Measurements from ENCODE around the gene NBPF3. TPM values are rescaled to one million over a fixed set of nuclear protein-coding genes. Genes with fewer than 3 reads are reported as not detected.
"Not testable (repeated sequence)": the region's sequence is repeated elsewhere in the genome, so short reads cannot be mapped to it uniquely, and the experiment has no call there.

The NBPF3 gene
- total and polyA plus RNA-seq, 7 donors, result 2.0 to 11.6 (median 4.9) TPM

- WGBS, 2 donors, result 18 to 61% methylated on average over 2 of the region's 2 CpGs
- no peaks in the 10 kb centered on the region for H3K36me3 ChIP-seq
Measured at GRCh38 chr1:21451981-21452411, 12.1 kb downstream of the NBPF3 start.

GRCh38 chr1:21453964-21454614 lies 14.2 kb downstream of the NBPF3 start:
- DNase-seq; intact Hi-C loops (cut with DNase I); H3K9me3 ChIP-seq; H3K27me3 ChIP-seq; H3K27ac ChIP-seq; H3K36me3 ChIP-seq; H3K4me3 ChIP-seq: not testable (repeated sequence)
- WGBS, 2 donors, result 71 to 81% methylated on average over 5 of the region's 5 CpGs
- H3K4me1 ChIP-seq, result peaks cover 0 to 15% (median 5%) of the 10 kb centered on the region in 4 donors

More at GRCh38 chr1:21451981-21452411, 12.1 kb downstream of the NBPF3 start:
- Histone ChIP-seq H3K9me3 (no peaks in the 10 kb centered on the region), H3K27ac (no peak overlapping the region), H3K4me3 (no peak overlapping the region), H3K27me3 (no peaks in the 10 kb centered on the region), H3K4me1 (peaks cover 0 to 15% (median 5%) of the 10 kb centered on the region in 4 donors)
- DNase-seq, result no peak
- intact Hi-C loops (cut with DNase I), result no loop called here
- TF ChIP-seq EP300 (IDR thresholded peaks at IDR 0.05) (no peak), CTCF (IDR thresholded peaks at IDR 0.05) (no peak), POLR2AphosphoS5 (IDR thresholded peaks at IDR 0.05) (no peak)

- H3K27me3 ChIP-seq; H3K9me3 ChIP-seq; H3K27ac ChIP-seq; H3K4me3 ChIP-seq; intact Hi-C loops (cut with DNase I); H3K36me3 ChIP-seq; DNase-seq: not testable (repeated sequence)
- H3K4me1 ChIP-seq, result peaks cover 0 to 15% (median 5%) of the 10 kb centered on the region in 4 donors
- 68 to 89% methylated on average over 4 of the region's 5 CpGs for WGBS, 2 donors
Measured at GRCh38 chr1:21454904-21455303, 15.0 kb downstream of the NBPF3 start.

- WGBS, 2 donors, result 95 to 96% methylated on average over 1 of the region's 1 CpG
Measured at GRCh38 chr1:21457654-21458053, 17.7 kb downstream of the NBPF3 start.

GRCh38 chr1:21465127-21465526 lies 25.2 kb downstream of the NBPF3 start:
- H3K27ac ChIP-seq; H3K9me3 ChIP-seq; H3K4me3 ChIP-seq; H3K36me3 ChIP-seq; DNase-seq; H3K27me3 ChIP-seq; H3K4me1 ChIP-seq; intact Hi-C loops (cut with DNase I): not testable (repeated sequence)

More at GRCh38 chr1:21457654-21458053, 17.7 kb downstream of the NBPF3 start:
- intact Hi-C loops (cut with DNase I), result no loop called here
- no peak for DNase-seq
- Histone ChIP-seq H3K9me3 (no peaks in the 10 kb centered on the region), H3K4me3 (no peak overlapping the region), H3K36me3 (no peaks in the 10 kb centered on the region), H3K27me3 (no peaks in the 10 kb centered on the region), H3K4me1 (no peaks in the 10 kb centered on the region), H3K27ac (no peak overlapping the region)
- TF ChIP-seq CTCF (IDR thresholded peaks at IDR 0.05) (no peak), POLR2AphosphoS5 (IDR thresholded peaks at IDR 0.05) (no peak), POLR2A (IDR thresholded peaks at IDR 0.05) (no peak), EP300 (IDR thresholded peaks at IDR 0.05) (no peak)

- DNase-seq; intact Hi-C loops (cut with DNase I); H3K27ac ChIP-seq; H3K36me3 ChIP-seq; H3K9me3 ChIP-seq; H3K4me1 ChIP-seq; H3K27me3 ChIP-seq; H3K4me3 ChIP-seq: not testable (repeated sequence)
- 76 to 87% methylated on average over 4 of the region's 4 CpGs for WGBS, 2 donors
Measured at GRCh38 chr1:21467946-21468345, 28.0 kb downstream of the NBPF3 start.

- Histone ChIP-seq H3K27me3 (no peaks in the 10 kb centered on the region), H3K27ac (no peak overlapping the region), H3K9me3 (no peaks in the 10 kb centered on the region), H3K36me3 (peaks cover 0 to 15% (median 6%) of the 10 kb centered on the region in 4 donors), H3K4me3 (no peak overlapping the region), H3K4me1 (no peaks in the 10 kb centered on the region)
- DNase-seq, result no peak
- intact Hi-C loops (cut with DNase I), result no loop called here
- TF ChIP-seq POLR2AphosphoS5 (IDR thresholded peaks at IDR 0.05) (no peak), POLR2A (IDR thresholded peaks at IDR 0.05) (no peak)
- WGBS, 2 donors, result 40 to 67% methylated on average over 10 of the region's 10 CpGs
Measured at GRCh38 chr1:21468599-21468998, 28.7 kb downstream of the NBPF3 start.
